Ureter (tissue), 1 donor: Measurements from ENCODE around the gene GPRC5B. TPM values are rescaled to one million over a fixed set of nuclear protein-coding genes. Genes with fewer than 3 reads are reported as not detected.

ENCODE experiments used
- DNase-seq: peaks from one replicate; pipeline ENCODE4 v3.0.0-alpha.2; 2020; ENCODE audit warnings: low spot score
- total RNA-seq: library from RNA; stranded (reverse); gene quantifications from one replicate; pipeline ENCODE4 v1.2.4, GENCODE V29; 2023
- donor health status: DM: yes; HTN: yes; CAD: no.

The GPRC5B gene
- total RNA-seq, 1 donor from 2014 or later = 23.2 TPM

GRCh38 chr16:19812986-19813385 is 71.7 kb downstream of the GPRC5B start:
- DNase-seq = no peak

- no peak for DNase-seq
These were observed 73.6 kb downstream of the GPRC5B start for GRCh38 chr16:19810817-19811731.

GRCh38 chr16:19809693-19810092 is 75.0 kb downstream of the GPRC5B start:
- no peak for DNase-seq

GRCh38 chr16:19809121-19809635 is 75.5 kb downstream of the GPRC5B start:
- DNase-seq = no peak

GRCh38 chr16:19808061-19808641 is 76.5 kb downstream of the GPRC5B start:
- no peak for DNase-seq

Other genes with a start within 250 kb of the GPRC5B start
- gene KNOP1, start 166.6 kb downstream of the GPRC5B start, total RNA-seq = 27.4 TPM
- gene IQCK, start 166.6 kb downstream of the GPRC5B start, total RNA-seq = 33.2 TPM
- gene GPR139, start 189.0 kb upstream of the GPRC5B start, total RNA-seq = not detected